GM10248 (cell line): ENCODE measurements around the gene KRTAP23-1.

Source experiments
- CTCF ChIA-PET: fragments of 300-600 bp; sonication (Branson Sonifier 250); formaldehyde crosslinking; extraction: SDS; loops from one replicate; lab custom pipeline; 2021; ENCODE audit warnings: antibody characterized with exemption; lab: Yijun Ruan, JAX
- POLR2A ChIA-PET: fragments of 350-650 bp; sonication (Branson Sonifier 250); formaldehyde crosslinking; extraction: SDS; loops from one replicate; lab custom pipeline; 2020; ENCODE audit warnings: antibody characterized with exemption; lab: Yijun Ruan, JAX
- DNase-seq: peaks from one replicate; pipeline ENCODE4 v3.0.0; 2012; ENCODE audit errors: extremely low spot score
- CTCF ChIP-seq: IDR thresholded peaks from 2 replicates; pipeline ENCODE4 v1.5.1; 2012; ENCODE audit warnings: mild to moderate bottlenecking, low read depth; ENCODE audit errors: extremely low read depth, missing control alignments, control extremely low read depth

The KRTAP23-1 gene

GRCh38 chr21:30354308-30355005 is 6.1 kb upstream of the KRTAP23-1 start:
- CTCF ChIA-PET = interaction anchor here (1.5 kb wide), 1 partner anchor 17 kb away, joined by 5 read pairs; the partner anchor contains the start of gene KRTAP13-2
- no peak for TF ChIP-seq CTCF

GRCh38 chr21:30351534-30351933 is 3.1 kb upstream of the KRTAP23-1 start:
- DNase-seq = no peak
- CTCF ChIA-PET = interaction anchor here (1.2 kb wide), 1 partner anchor 9 kb away, joined by 3 read pairs; no protein-coding TSS in a partner anchor
- no peak for TF ChIP-seq CTCF
- POLR2A ChIA-PET = no interaction called here

More at GRCh38 chr21:30354308-30355005, 6.1 kb upstream of the KRTAP23-1 start:
- POLR2A ChIA-PET = no interaction called here
- no peak for DNase-seq

GRCh38 chr21:30349572-30349971 is 1.2 kb upstream of the KRTAP23-1 start:
- no peak for DNase-seq
- CTCF ChIA-PET = interaction anchor here (0.7 to 1.4 kb wide), 3 partner anchors 9 to 81 kb away, joined by 3 read pairs; no protein-coding TSS in a partner anchor
- no peak for TF ChIP-seq CTCF
- POLR2A ChIA-PET = no interaction called here

GRCh38 chr21:30345014-30345413 is 3.4 kb downstream of the KRTAP23-1 start:
- ChIA-PET POLR2A (no interaction called here), CTCF (interaction anchor here (1.4 kb wide), 1 partner anchor 742 kb away, joined by 3 read pairs; no protein-coding TSS in a partner anchor)
- no peak for DNase-seq
- TF ChIP-seq CTCF = no peak

- DNase-seq = peak; percentile 11
- CTCF ChIA-PET = interaction anchor here (0.8 to 1.7 kb wide), 6 partner anchors 9 to 770 kb away, joined by 3 to 6 read pairs (median 4); no protein-coding TSS in a partner anchor
Measured at GRCh38 chr21:30340714-30341573, 7.5 kb downstream of the KRTAP23-1 start.

More at GRCh38 chr21:30340714-30341573, 7.5 kb downstream of the KRTAP23-1 start:
- POLR2A ChIA-PET = no interaction called here
- peak; percentile 56 for TF ChIP-seq CTCF
